Stomach (tissue), 9 donors: ENCODE data around the gene FUOM. TPM values are rescaled to one million over a fixed set of nuclear protein-coding genes. Genes with fewer than 3 reads are reported as not detected.
A peak's percentile ranks its signal among the peaks of the same experiment; 100 is the strongest.

ENCODE experiments used
- DNase-seq, 2 donors: peaks; one replicate each; pipeline versions ENCODE4 v3.0.0 to v3.0.0-alpha.2; 2013 to 2019
- H3K27ac ChIP-seq, 5 donors: fragments of 200-600 bp in 4 of 5; sonication (generic) in 4 of 5; one replicate each; pipeline ENCODE4 v1.5.1; 2013 to 2019; ENCODE audit warnings: mild to moderate bottlenecking in 1 of 5, moderate library complexity in 1 of 5
- H3K27me3 ChIP-seq, 3 donors: fragments of 200-600 bp; sonication (generic); one replicate each; pipeline ENCODE4 v1.5.1; 2017 to 2019; ENCODE audit warnings: mixed run types in 1 of 3
- H3K36me3 ChIP-seq, 4 donors: fragments of 200-600 bp; sonication (generic); 1 replicate in 3 of 4; 2 replicates in 1 of 4; pipeline ENCODE4 v1.5.1; 2016 to 2019
- H3K4me1 ChIP-seq, 4 donors: fragments of 200-600 bp; sonication (generic); one replicate each; pipeline ENCODE4 v1.5.1; 2016 to 2019
- H3K4me3 ChIP-seq, 4 donors: fragments of 200-600 bp; sonication (generic) in 3 of 4; one replicate each; pipeline ENCODE4 v1.5.1; 2016 to 2019; ENCODE audit warnings: mild to moderate bottlenecking in 1 of 4
- H3K9me3 ChIP-seq, 4 donors: fragments of 200-600 bp; sonication (generic); one replicate each; pipeline ENCODE4 v1.5.1; 2016 to 2019
- CTCF ChIP-seq, 7 experiments: fragments of 450-650 bp in 4 of 7; fragments of 200-600 bp in 3 of 7; sonication (generic) in 3 of 7; IDR thresholded peaks; one replicate each; pipeline ENCODE4 v1.5.1; 2016 to 2019; ENCODE audit warnings: antibody characterized with exemption in 7 of 7, control low read depth in 2 of 7, mild to moderate bottlenecking in 1 of 7
- EP300 ChIP-seq: sonication (generic); formaldehyde crosslinking; IDR thresholded peaks from one replicate; pipeline ENCODE4 v1.6.1; 2017; ENCODE audit warnings: antibody characterized with exemption
- POLR2A ChIP-seq, 4 donors: fragments of 450-650 bp; IDR thresholded peaks; one replicate each; pipeline ENCODE4 v1.6.1; 2016; ENCODE audit warnings: antibody characterized with exemption in 4 of 4, control low read depth in 2 of 4, mild to moderate bottlenecking in 1 of 4, moderate library complexity in 1 of 4
- POLR2AphosphoS5 ChIP-seq, 3 donors: sonication (generic); formaldehyde crosslinking; IDR thresholded peaks; one replicate each; pipeline ENCODE4 v1.6.1; 2016; ENCODE audit warnings: antibody characterized with exemption in 3 of 3
- WGBS, 5 donors: extraction: QIAGEN DNeasy Blood & Tissue Kit in 3 of 5; methylation state at CpG; one replicate each; pipeline versions ENCODE4 v1.1.5 to v1.1.7; 2013 to 2018; 5-methylcytosine and 5-hydroxymethylcytosine counted together
- intact Hi-C: fragments of 100-400 bp; cut with DNase I; formaldehyde crosslinking; loops from one replicate; pipeline ENCODE4 v1.15.1; 2023; ENCODE audit warnings: low total_unique reads
- polyA plus RNA-seq, 3 donors: library from polyadenylated mRNA; stranded (reverse); fragments of 200-250 nt; gene quantifications; one replicate each; pipeline ENCODE4 v1.2.3, GENCODE V29; 2013
- total RNA-seq, 5 donors: library from RNA; depleted of rRNA; stranded (reverse); fragments of >200 nt; gene quantifications; one replicate each; pipeline versions ENCODE4 v1.1.0 to v1.2.3, GENCODE V29; 2014 to 2016
- donor health status: healthy with polysubstance abuse.
- donor health status: Bipolar disorder and iron deficiency.
- donor health status: healthy.

FUOM gene
- total and polyA plus RNA-seq, 8 donors: 6.4 to 38.3 (median 17.9) TPM; not detected in 2

- TF ChIP-seq POLR2A (IDR thresholded peaks at IDR 0.05): no peak
- TF ChIP-seq CTCF (IDR thresholded peaks at IDR 0.05): no peak
- TF ChIP-seq EP300: no peak
- no peak for TF ChIP-seq POLR2AphosphoS5 (IDR thresholded peaks at IDR 0.05)
- WGBS, 5 donors: 20 to 30% (median 27%) methylated on average over 21 of the region's 21 CpGs
Observed at GRCh38 chr10:133394801-133395221, 37.0 kb upstream of the FUOM start.

GRCh38 chr10:133394064-133394663 is 36.3 kb upstream of the FUOM start, which contains the start of gene MTG1:
Gene MTG1, plus strand, starts transcription at chr10:133394157. Its CDS starts 64 bp downstream, at chr10:133394221.
- peak; percentile 95 to 99 for DNase-seq
- Histone ChIP-seq H3K9me3 (no peaks in the 10 kb centered on the region), H3K36me3 (peaks cover 16 to 58% (median 51%) of the 10 kb centered on the region in 4 donors), H3K4me1 (peaks cover 0 to 25% (median 23%) of the 10 kb centered on the region in 4 donors), H3K27ac (peak within 1 kb of the TSS; percentile 86 to 88 (median 87)), H3K4me3 (peak within 1 kb of the TSS; percentile 78 to 96 (median 88)), H3K27me3 (no peaks in the 10 kb centered on the region)
- 0 to 2% (median 1%) methylated on average over 27 to 69 of the region's 69 CpGs for WGBS, 5 donors
- TF ChIP-seq POLR2A (IDR thresholded peaks at IDR 0.05) (peak in 1 of 4 donors; percentile 22), EP300 (no peak), POLR2AphosphoS5 (IDR thresholded peaks at IDR 0.05) (peak; percentile 78 to 94 (median 84)), CTCF (IDR thresholded peaks at IDR 0.05) (peak in 2 of 7 experiments; percentile 29 to 35)
- intact Hi-C loops: no loop called here

More at GRCh38 chr10:133394801-133395221, 37.0 kb upstream of the FUOM start:
- H3K4me3 ChIP-seq: peak overlapping the region; percentile 78 to 96 (median 88)
- H3K27ac ChIP-seq: peak overlapping the region; percentile 86 to 88 (median 87)
- H3K4me1 ChIP-seq: peaks cover 0 to 25% (median 23%) of the 10 kb centered on the region in 4 donors
- no peaks in the 10 kb centered on the region for H3K27me3 ChIP-seq
- intact Hi-C loops: no loop called here
- DNase-seq: peak in 1 of 2 donors; percentile 24
- peaks cover 16 to 58% (median 51%) of the 10 kb centered on the region in 4 donors for H3K36me3 ChIP-seq
- H3K9me3 ChIP-seq: no peaks in the 10 kb centered on the region

- TF ChIP-seq POLR2AphosphoS5 (IDR thresholded peaks at IDR 0.05): no peak
- TF ChIP-seq EP300: no peak
- no peak for TF ChIP-seq CTCF (IDR thresholded peaks at IDR 0.05)
- no peak for TF ChIP-seq POLR2A (IDR thresholded peaks at IDR 0.05)
- peak in 1 of 2 donors; percentile 20 for DNase-seq
- peak overlapping the region; percentile 78 to 96 (median 88) for H3K4me3 ChIP-seq
- whole genome bisulfite sequencing, 5 donors: 33 to 35% (median 34%) methylated on average over 27 of the region's 27 CpGs
- no peaks in the 10 kb centered on the region for H3K27me3 ChIP-seq
- H3K4me1 ChIP-seq: peaks cover 0 to 25% (median 23%) of the 10 kb centered on the region in 4 donors
- H3K36me3 ChIP-seq: peaks cover 9 to 58% (median 48%) of the 10 kb centered on the region in 4 donors
- intact Hi-C loops: no loop called here
- peak overlapping the region; percentile 86 to 88 (median 87) for H3K27ac ChIP-seq
- H3K9me3 ChIP-seq: no peaks in the 10 kb centered on the region
Observed at GRCh38 chr10:133393401-133394063, 35.7 kb upstream of the FUOM start.

- H3K9me3 ChIP-seq: no peaks in the 10 kb centered on the region
- H3K4me3 ChIP-seq: no peak overlapping the region
- WGBS, 5 donors: 71 to 83% (median 80%) methylated on average over 11 to 12 of the region's 12 CpGs
- H3K4me1 ChIP-seq: peaks cover 0 to 27% (median 24%) of the 10 kb centered on the region in 4 donors
- no peaks in the 10 kb centered on the region for H3K27me3 ChIP-seq
- H3K27ac ChIP-seq: peak overlapping the region in 1 of 5 donors; percentile 20
- TF ChIP-seq POLR2AphosphoS5 (IDR thresholded peaks at IDR 0.05): no peak
- peaks cover 3 to 53% (median 40%) of the 10 kb centered on the region in 4 donors for H3K36me3 ChIP-seq
- peak in 1 of 2 donors; percentile 19 for DNase-seq
- intact Hi-C loops: no loop called here
Observed at GRCh38 chr10:133391761-133392518, 34.1 kb upstream of the FUOM start.
